ENCODE data around the gene ZNF480. TPM values are rescaled to one million over a fixed set of nuclear protein-coding genes. Genes with fewer than 3 reads are reported as not detected.

The ZNF480 gene
- total and polyA plus RNA-seq, 2 of the 13 experiments (the other 11 are each of a cell fraction or from before 2014, with no cell fraction given): 2.1 to 9.6 TPM

DNA sequence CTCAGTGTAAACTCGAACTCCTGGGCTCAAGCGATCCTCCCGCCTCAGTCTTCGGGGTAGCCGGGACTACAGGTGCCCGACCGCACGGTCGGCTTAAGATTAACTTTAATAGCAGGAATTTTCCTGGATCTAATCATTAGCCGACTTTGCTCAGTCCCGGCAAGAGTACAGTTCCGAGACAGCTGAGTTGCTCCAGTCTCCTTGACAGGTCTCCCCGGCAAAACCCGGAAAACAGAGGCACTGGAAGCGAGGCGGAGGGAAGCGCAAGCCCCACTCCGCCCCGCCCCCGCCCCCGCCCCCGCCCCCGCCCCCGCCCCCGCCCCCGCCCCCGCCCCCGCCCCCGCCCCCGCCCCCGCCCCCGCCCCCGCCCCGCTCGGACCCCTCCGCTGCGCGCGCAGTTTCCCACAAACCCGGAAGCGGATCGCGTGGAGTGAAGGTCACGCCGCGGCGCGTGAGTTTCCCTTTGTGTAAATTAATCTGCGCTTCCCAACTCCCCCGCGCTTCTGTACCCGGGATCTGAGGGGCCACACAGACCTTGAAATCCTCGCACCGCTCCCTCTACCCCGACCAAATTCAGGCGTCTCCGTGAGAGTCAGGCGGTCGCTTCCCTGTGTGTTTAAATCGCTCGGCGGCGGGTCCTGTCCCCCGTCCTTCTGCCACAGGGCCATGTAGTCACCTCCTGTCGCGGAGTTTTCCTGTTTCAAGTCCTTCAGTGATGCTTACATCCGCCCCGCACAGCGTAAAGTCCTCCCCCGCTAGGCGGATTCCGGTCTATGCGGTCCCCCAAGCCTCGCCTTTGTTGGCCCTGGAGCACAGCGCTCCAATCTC is at the start of gene ZNF480 (continued):
- TF ChIP-seq TGIF2 (CRISPR knock-in tag; IDR thresholded peaks at IDR 0.05) (peak; percentile 51; the same call in 1 of the 2 replicates), ZNF431 (CRISPR knock-in tag; IDR thresholded peaks at IDR 0.05; ENCODE audit: borderline replicate concordance, low read depth) (no peak), ZC3H4 (CRISPR knock-in tag; IDR thresholded peaks at IDR 0.05; ENCODE audit: borderline replicate concordance) (no peak), KDM2A (CRISPR knock-in tag; IDR thresholded peaks at IDR 0.05; ENCODE audit: borderline replicate concordance, low read depth) (peak; percentile 5; the same call in 1 of the 2 replicates), ZNF563 (CRISPR knock-in tag; IDR thresholded peaks at IDR 0.05) (peak; percentile 48; the same call in 1 of the 2 replicates), ZNF501 (CRISPR knock-in tag; IDR thresholded peaks at IDR 0.05) (peak; percentile 49; the same call in 1 of the 2 replicates), SMAD3 (CRISPR knock-in tag; IDR thresholded peaks at IDR 0.05) (peak; percentile 36; the same call in 1 of the 2 replicates), ZNF230 (CRISPR knock-in tag; IDR thresholded peaks at IDR 0.05) (peak; percentile 82; the same call in 1 of the 2 replicates), ZNF713 (CRISPR knock-in tag; IDR thresholded peaks at IDR 0.05) (no peak), RBFOX2 (IDR thresholded peaks at IDR 0.05; ENCODE audit: low read depth, low read length) (peak; percentile 63), ZNF567 (CRISPR knock-in tag; IDR thresholded peaks at IDR 0.05; ENCODE audit: borderline replicate concordance) (no peak), SALL2 (CRISPR knock-in tag; IDR thresholded peaks at IDR 0.05) (0 out of 2 replicates have a peak, but pooled peaks have one; percentile 29), HOXA9 (CRISPR knock-in tag; IDR thresholded peaks at IDR 0.05; ENCODE audit: borderline replicate concordance) (0 out of 2 replicates have a peak, but pooled peaks have one; percentile 34), YEATS2 (CRISPR knock-in tag; IDR thresholded peaks at IDR 0.05; ENCODE audit: borderline replicate concordance) (peak; percentile 38; the same call in 1 of the 2 replicates), ZMYM3 (CRISPR knock-in tag; IDR thresholded peaks at IDR 0.05) (peak; percentile 24; the same call in 1 of the 2 replicates), TAF1 (CRISPR knock-in tag; IDR thresholded peaks at IDR 0.05) (peak; percentile 48; the same call in 1 of the 2 replicates), ZNF143 (CRISPR knock-in tag; IDR thresholded peaks at IDR 0.05) (no peak)
- TF ChIP-seq, protein P1, sequence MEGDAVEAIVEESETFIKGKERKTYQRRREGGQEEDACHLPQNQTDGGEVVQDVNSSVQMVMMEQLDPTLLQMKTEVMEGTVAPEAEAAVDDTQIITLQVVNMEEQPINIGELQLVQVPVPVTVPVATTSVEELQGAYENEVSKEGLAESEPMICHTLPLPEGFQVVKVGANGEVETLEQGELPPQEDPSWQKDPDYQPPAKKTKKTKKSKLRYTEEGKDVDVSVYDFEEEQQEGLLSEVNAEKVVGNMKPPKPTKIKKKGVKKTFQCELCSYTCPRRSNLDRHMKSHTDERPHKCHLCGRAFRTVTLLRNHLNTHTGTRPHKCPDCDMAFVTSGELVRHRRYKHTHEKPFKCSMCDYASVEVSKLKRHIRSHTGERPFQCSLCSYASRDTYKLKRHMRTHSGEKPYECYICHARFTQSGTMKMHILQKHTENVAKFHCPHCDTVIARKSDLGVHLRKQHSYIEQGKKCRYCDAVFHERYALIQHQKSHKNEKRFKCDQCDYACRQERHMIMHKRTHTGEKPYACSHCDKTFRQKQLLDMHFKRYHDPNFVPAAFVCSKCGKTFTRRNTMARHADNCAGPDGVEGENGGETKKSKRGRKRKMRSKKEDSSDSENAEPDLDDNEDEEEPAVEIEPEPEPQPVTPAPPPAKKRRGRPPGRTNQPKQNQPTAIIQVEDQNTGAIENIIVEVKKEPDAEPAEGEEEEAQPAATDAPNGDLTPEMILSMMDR (CRISPR knock-in tag; IDR thresholded peaks at IDR 0.05): peak; percentile 24; the same call in 1 of the 2 replicates
- TF ChIP-seq, protein P2, sequence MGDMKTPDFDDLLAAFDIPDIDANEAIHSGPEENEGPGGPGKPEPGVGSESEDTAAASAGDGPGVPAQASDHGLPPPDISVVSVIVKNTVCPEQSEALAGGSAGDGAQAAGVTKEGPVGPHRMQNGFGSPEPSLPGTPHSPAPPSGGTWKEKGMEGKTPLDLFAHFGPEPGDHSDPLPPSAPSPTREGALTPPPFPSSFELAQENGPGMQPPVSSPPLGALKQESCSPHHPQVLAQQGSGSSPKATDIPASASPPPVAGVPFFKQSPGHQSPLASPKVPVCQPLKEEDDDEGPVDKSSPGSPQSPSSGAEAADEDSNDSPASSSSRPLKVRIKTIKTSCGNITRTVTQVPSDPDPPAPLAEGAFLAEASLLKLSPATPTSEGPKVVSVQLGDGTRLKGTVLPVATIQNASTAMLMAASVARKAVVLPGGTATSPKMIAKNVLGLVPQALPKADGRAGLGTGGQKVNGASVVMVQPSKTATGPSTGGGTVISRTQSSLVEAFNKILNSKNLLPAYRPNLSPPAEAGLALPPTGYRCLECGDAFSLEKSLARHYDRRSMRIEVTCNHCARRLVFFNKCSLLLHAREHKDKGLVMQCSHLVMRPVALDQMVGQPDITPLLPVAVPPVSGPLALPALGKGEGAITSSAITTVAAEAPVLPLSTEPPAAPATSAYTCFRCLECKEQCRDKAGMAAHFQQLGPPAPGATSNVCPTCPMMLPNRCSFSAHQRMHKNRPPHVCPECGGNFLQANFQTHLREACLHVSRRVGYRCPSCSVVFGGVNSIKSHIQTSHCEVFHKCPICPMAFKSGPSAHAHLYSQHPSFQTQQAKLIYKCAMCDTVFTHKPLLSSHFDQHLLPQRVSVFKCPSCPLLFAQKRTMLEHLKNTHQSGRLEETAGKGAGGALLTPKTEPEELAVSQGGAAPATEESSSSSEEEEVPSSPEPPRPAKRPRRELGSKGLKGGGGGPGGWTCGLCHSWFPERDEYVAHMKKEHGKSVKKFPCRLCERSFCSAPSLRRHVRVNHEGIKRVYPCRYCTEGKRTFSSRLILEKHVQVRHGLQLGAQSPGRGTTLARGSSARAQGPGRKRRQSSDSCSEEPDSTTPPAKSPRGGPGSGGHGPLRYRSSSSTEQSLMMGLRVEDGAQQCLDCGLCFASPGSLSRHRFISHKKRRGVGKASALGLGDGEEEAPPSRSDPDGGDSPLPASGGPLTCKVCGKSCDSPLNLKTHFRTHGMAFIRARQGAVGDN (CRISPR knock-in tag; IDR thresholded peaks at IDR 0.05): peak; percentile 60
- TF ChIP-seq, protein P3, sequence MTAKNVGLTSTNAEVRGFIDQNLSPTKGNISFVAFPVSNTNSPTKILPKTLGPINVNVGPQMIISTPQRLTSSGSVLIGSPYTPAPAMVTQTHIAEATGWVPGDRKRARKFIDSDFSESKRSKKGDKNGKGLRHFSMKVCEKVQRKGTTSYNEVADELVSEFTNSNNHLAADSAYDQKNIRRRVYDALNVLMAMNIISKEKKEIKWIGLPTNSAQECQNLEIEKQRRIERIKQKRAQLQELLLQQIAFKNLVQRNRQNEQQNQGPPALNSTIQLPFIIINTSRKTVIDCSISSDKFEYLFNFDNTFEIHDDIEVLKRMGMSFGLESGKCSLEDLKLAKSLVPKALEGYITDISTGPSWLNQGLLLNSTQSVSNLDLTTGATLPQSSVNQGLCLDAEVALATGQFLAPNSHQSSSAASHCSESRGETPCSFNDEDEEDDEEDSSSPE (CRISPR knock-in tag; IDR thresholded peaks at IDR 0.05): peak; percentile 52; the same call in 1 of the 2 replicates

Measured in HepG2 (cell line).